ENCODE measurements around the gene KRTAP4-11.

DNA sequence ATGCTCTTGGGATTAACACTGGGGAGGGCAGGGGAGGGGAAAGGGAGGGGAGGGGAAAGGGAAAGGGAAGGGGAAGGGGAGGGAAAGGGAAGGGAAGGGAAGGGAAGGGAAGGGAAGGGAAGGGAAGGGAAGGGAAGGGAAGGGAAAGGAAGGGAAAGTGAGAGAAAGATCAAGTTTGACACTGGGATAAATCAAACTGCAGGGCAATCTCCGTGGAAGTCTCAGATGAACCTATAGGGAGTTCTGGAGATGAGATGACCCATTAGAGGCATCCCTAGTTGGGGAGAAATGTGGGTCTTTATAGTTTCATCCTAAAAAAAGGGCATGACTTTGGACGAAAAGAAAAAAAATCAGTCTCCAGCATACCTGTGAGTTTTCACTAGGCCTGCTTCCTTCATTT lies 3.6 kb upstream of the KRTAP4-11 start:
- TF ChIP-seq, protein P1, sequence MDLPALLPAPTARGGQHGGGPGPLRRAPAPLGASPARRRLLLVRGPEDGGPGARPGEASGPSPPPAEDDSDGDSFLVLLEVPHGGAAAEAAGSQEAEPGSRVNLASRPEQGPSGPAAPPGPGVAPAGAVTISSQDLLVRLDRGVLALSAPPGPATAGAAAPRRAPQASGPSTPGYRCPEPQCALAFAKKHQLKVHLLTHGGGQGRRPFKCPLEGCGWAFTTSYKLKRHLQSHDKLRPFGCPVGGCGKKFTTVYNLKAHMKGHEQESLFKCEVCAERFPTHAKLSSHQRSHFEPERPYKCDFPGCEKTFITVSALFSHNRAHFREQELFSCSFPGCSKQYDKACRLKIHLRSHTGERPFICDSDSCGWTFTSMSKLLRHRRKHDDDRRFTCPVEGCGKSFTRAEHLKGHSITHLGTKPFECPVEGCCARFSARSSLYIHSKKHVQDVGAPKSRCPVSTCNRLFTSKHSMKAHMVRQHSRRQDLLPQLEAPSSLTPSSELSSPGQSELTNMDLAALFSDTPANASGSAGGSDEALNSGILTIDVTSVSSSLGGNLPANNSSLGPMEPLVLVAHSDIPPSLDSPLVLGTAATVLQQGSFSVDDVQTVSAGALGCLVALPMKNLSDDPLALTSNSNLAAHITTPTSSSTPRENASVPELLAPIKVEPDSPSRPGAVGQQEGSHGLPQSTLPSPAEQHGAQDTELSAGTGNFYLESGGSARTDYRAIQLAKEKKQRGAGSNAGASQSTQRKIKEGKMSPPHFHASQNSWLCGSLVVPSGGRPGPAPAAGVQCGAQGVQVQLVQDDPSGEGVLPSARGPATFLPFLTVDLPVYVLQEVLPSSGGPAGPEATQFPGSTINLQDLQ (CRISPR knock-in tag; IDR thresholded peaks at IDR 0.05), result no peak
- no peak for TF ChIP-seq POLR2A (IDR thresholded peaks at IDR 0.05; ENCODE audit: insufficient read depth in 1 of 2, low read depth in 2 of 2, low read length in 2 of 2)
- TF ChIP-seq MYNN (CRISPR knock-in tag; IDR thresholded peaks at IDR 0.05; ENCODE audit: low read depth), result no peak
- TF ChIP-seq, protein P2, sequence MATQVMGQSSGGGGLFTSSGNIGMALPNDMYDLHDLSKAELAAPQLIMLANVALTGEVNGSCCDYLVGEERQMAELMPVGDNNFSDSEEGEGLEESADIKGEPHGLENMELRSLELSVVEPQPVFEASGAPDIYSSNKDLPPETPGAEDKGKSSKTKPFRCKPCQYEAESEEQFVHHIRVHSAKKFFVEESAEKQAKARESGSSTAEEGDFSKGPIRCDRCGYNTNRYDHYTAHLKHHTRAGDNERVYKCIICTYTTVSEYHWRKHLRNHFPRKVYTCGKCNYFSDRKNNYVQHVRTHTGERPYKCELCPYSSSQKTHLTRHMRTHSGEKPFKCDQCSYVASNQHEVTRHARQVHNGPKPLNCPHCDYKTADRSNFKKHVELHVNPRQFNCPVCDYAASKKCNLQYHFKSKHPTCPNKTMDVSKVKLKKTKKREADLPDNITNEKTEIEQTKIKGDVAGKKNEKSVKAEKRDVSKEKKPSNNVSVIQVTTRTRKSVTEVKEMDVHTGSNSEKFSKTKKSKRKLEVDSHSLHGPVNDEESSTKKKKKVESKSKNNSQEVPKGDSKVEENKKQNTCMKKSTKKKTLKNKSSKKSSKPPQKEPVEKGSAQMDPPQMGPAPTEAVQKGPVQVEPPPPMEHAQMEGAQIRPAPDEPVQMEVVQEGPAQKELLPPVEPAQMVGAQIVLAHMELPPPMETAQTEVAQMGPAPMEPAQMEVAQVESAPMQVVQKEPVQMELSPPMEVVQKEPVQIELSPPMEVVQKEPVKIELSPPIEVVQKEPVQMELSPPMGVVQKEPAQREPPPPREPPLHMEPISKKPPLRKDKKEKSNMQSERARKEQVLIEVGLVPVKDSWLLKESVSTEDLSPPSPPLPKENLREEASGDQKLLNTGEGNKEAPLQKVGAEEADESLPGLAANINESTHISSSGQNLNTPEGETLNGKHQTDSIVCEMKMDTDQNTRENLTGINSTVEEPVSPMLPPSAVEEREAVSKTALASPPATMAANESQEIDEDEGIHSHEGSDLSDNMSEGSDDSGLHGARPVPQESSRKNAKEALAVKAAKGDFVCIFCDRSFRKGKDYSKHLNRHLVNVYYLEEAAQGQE (IDR thresholded peaks at IDR 0.05; ENCODE audit: borderline replicate concordance in 1 of 2, low read depth in 1 of 2, low read length in 2 of 2), result no peak
- TF ChIP-seq, protein P3, sequence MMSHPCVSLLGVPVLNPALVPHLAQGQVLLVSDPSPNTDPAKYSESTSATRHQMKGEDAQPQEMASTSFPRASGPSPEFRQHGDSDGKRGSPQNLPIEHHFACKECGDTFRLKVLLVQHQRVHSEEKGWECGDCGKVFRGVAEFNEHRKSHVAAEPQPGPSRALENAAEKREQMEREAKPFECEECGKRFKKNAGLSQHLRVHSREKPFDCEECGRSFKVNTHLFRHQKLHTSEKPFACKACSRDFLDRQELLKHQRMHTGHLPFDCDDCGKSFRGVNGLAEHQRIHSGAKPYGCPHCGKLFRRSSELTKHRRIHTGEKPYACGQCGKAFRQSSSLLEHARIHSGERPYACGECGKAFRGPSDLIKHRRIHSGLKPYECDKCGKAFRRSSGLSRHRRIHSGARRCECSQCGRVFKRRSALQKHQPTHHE (CRISPR knock-in tag; IDR thresholded peaks at IDR 0.05; ENCODE audit: borderline replicate concordance), result no peak
- no peak for TF ChIP-seq EZH2 (conservative IDR thresholded peaks at IDR 0.05; ENCODE audit: low read depth, low read length)
- TF ChIP-seq, protein P4, sequence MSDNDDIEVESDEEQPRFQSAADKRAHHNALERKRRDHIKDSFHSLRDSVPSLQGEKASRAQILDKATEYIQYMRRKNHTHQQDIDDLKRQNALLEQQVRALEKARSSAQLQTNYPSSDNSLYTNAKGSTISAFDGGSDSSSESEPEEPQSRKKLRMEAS (IDR thresholded peaks at IDR 0.05), result no peak
